HCT116 (cell line): ENCODE measurements around the gene TKTL1. TPM values are rescaled to one million over a fixed set of nuclear protein-coding genes. Genes with fewer than 3 reads are reported as not detected.

Experiments
- ATAC-seq: fragments of 200-7000 bp; cut with Tn5 transposase; 2 replicates; pipeline ENCODE4 v1.9.1; 2020; ENCODE audit warnings: mild to moderate bottlenecking, moderate library complexity
- BruUV-seq: library from RNA; stranded (reverse); fragments of 400-500 nt; replicated peaks from 2 replicates; lab custom pipeline; 2021; lab: Mats Ljungman, UMichigan
- CTCF ChIA-PET: fragments of 300-600 bp; sonication (Branson Sonifier 250); formaldehyde crosslinking; loops from one replicate; lab custom pipeline; 2021; ENCODE audit warnings: antibody characterized with exemption; lab: Charles Lee
- POLR2A ChIA-PET: fragments of 300-600, 350-600 bp; sonication (Branson Sonifier 250); formaldehyde crosslinking; loops from one replicate; lab custom pipeline; 2021; ENCODE audit warnings: antibody characterized with exemption; lab: Charles Lee
- RAD21 ChIA-PET, 2 experiments: fragments of 300-600 bp; sonication (Branson Sonifier 250); formaldehyde crosslinking; loops; one replicate each; lab custom pipeline; 2023; ENCODE audit warnings: low total read pairs in 2 of 2; ENCODE audit not compliant: uncharacterized antibody in 2 of 2, unreplicated experiment in 2 of 2, low non-redundant PET in 1 of 2; lab: Charles Lee
- DNase-seq: peaks from one replicate; pipeline ENCODE4 v3.0.0-alpha.2; 2010; ENCODE audit warnings: low read depth, low spot score
- H2AFZ ChIP-seq: fragments of 200-600 bp; shearing (Covaris generic), sonication (generic); 2 replicates; pipeline ENCODE4 v1.6.1; 2017; ENCODE audit warnings: low read depth, mixed run types, mixed read lengths, antibody characterized with exemption, low read length; ENCODE audit not compliant: poor library complexity, severe bottlenecking
- H3K27ac ChIP-seq: 2 replicates; pipeline ENCODE4 v1.5.1; 2012; ENCODE audit warnings: low read depth, low read length
- H3K27me3 ChIP-seq: fragments of 200-600 bp; sonication (generic); 2 replicates; pipeline ENCODE4 v1.6.1; 2016; ENCODE audit warnings: mixed run types, low read length, mixed read lengths; ENCODE audit not compliant: insufficient read depth
- H3K36me3 ChIP-seq, 2 experiments: fragments of 200-500 bp in 1 of 2; fragments of 200-600 bp in 1 of 2; sonication (Bioruptor generic) in 1 of 2; sonication (generic) in 1 of 2; 2 replicates each; pipeline versions ENCODE4 v1.5.1 to v1.6.1; 2014 to 2016; ENCODE audit warnings: low read length in 2 of 2, inconsistent platforms in 1 of 2, mixed read lengths in 1 of 2, mixed run types in 1 of 2; ENCODE audit not compliant: insufficient read depth in 2 of 2, control insufficient read depth in 1 of 2
- H3K4me1 ChIP-seq, 2 experiments: fragments of 200-600 bp in 1 of 2; sonication (generic) in 1 of 2; 2 replicates each; pipeline versions ENCODE4 v1.5.1 to v1.6.1; 2012 to 2017; ENCODE audit warnings: low read length in 2 of 2, inconsistent platforms in 1 of 2, mild to moderate bottlenecking in 1 of 2, mixed read lengths in 1 of 2, mixed run types in 1 of 2, moderate library complexity in 1 of 2; ENCODE audit not compliant: insufficient read depth in 2 of 2, control insufficient read depth in 1 of 2
- H3K4me2 ChIP-seq: fragments of 200-600 bp; sonication (generic); 2 replicates; pipeline ENCODE4 v1.6.1; 2017; ENCODE audit warnings: mixed run types, low read length, mixed read lengths
- H3K4me3 ChIP-seq, 2 experiments: fragments of 200-600 bp in 1 of 2; sonication (generic) in 1 of 2; replicated peaks in 1 of 2; 2 replicates each; pipeline ENCODE4 v1.5.1; 2011 to 2016; ENCODE audit warnings: low read length in 2 of 2, control low read depth in 1 of 2, low read depth in 1 of 2, mild to moderate bottlenecking in 1 of 2, mixed read lengths in 1 of 2, mixed run types in 1 of 2
- H3K79me2 ChIP-seq: fragments of 200-600 bp; sonication (generic); 2 replicates; pipeline ENCODE4 v1.6.1; 2017; ENCODE audit warnings: mild to moderate bottlenecking, mixed run types, low read length, moderate library complexity, mixed read lengths; ENCODE audit not compliant: insufficient read depth
- H3K9ac ChIP-seq: fragments of 200-600 bp; sonication (generic); 2 replicates; pipeline ENCODE4 v1.6.1; 2016; ENCODE audit warnings: low read length, mixed read lengths
- H3K9me2 ChIP-seq: fragments of 200-600 bp; sonication (generic), shearing (Covaris generic); 2 replicates; pipeline ENCODE4 v1.6.1; 2017; ENCODE audit warnings: mixed run types, mild to moderate bottlenecking, moderate library complexity; ENCODE audit not compliant: insufficient read depth
- H3K9me3 ChIP-seq, 2 experiments: fragments of 200-500 bp in 1 of 2; fragments of 200-600 bp in 1 of 2; sonication (Bioruptor generic) in 1 of 2; sonication (generic) in 1 of 2; 2 replicates each; pipeline ENCODE4 v1.6.1; 2014 to 2017; ENCODE audit warnings: low read length in 2 of 2, mixed read lengths in 2 of 2, inconsistent platforms in 1 of 2, low read depth in 1 of 2, mild to moderate bottlenecking in 1 of 2, mixed run types in 1 of 2, moderate library complexity in 1 of 2; ENCODE audit not compliant: control insufficient read depth in 1 of 2, insufficient read depth in 1 of 2
- H4K20me1 ChIP-seq: fragments of 200-600 bp; sonication (generic), shearing (Covaris generic); 2 replicates; pipeline ENCODE4 v1.6.1; 2017; ENCODE audit warnings: mixed run types, mild to moderate bottlenecking, moderate library complexity; ENCODE audit not compliant: insufficient read depth
- CEBPB ChIP-seq: IDR thresholded peaks from 2 replicates; pipeline ENCODE4 v1.6.1; 2012; ENCODE audit warnings: low read depth
- EGR1 ChIP-seq: IDR thresholded peaks from 2 replicates; pipeline ENCODE4 v1.6.1; 2012; ENCODE audit warnings: low read depth
- EZH2phosphoT487 ChIP-seq: fragments of 200-600 bp; IDR thresholded peaks from 2 replicates; pipeline ENCODE4 v1.6.1; 2018; ENCODE audit warnings: antibody characterized with exemption, borderline replicate concordance
- intact Hi-C: fragments of 100-400 bp; cut with micrococcal nuclease; formaldehyde crosslinking; loops from 2 replicates; pipeline ENCODE4 v1.10.0; 2022
- total RNA-seq: library from RNA; stranded (reverse); gene quantifications from one replicate; pipeline ENCODE4 v1.2.1, GENCODE V29; 2021; ENCODE audit not compliant: unreplicated experiment
- TF ChIP-seq, protein P1 (sequence below): IDR thresholded peaks from 2 replicates; pipeline ENCODE4 v1.6.1; 2012; ENCODE audit warnings: low read depth

TKTL1 gene
- total RNA-seq, 1 experiment from 2014 or later = 0.34 TPM

DNA sequence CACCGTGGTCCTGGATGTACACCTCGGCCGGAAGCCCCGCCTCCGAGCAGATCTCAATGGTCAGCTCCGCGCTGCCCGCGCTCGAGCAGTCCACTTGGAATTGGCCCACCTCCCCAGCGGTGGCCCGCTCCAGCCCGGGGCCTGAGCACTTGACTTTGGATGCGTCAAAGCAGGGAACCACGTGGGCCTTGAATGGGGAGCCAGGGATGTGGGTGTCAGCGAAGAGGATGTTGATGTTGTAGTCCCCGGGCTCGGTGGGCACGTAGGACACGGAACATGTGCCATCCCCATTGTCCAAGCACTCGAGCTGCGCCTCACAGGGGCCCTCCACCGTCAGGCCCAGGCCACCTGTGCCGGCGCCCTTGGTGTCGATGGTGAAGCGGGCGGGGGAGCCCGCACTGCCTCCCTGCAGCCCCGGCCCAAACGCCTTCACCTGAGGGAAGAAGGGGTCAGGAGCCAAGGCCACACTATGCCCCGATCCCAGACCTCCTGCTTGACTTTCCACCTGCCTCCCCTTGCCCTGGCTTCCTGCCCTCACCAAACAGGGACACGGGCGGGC lies 64.6 kb downstream of the TKTL1 start:
- Histone ChIP-seq H3K9me3 (no peaks in the 10 kb centered on the region), H4K20me1 (0 out of 2 replicates have a peak, but pooled peaks cover 2% of the 10 kb centered on the region), H3K36me3 (peaks cover 6 to 25% of the 10 kb centered on the region in 2 experiments; a peak in 3 of 4 replicates), H3K4me3 (no peak overlapping the region), H3K27me3 (no peaks in the 10 kb centered on the region), H3K79me2 (peaks cover 39% of the 10 kb centered on the region; the same call in 1 of the 2 replicates), H3K4me1 (no peaks in the 10 kb centered on the region), H3K9me2 (no peaks in the 10 kb centered on the region), H3K4me2 (no peak overlapping the region), H3K9ac (no peak overlapping the region), H2AFZ (no peak overlapping the region), H3K27ac (no peak overlapping the region)
- ATAC-seq (no peak), DNase-seq (no peak)
- CTCF ChIA-PET = no interaction called here
- RAD21 ChIA-PET = no interaction called here
- intact Hi-C loops = no loop called here
- BruUV-seq = no TSS peak
- TF ChIP-seq, protein P1, sequence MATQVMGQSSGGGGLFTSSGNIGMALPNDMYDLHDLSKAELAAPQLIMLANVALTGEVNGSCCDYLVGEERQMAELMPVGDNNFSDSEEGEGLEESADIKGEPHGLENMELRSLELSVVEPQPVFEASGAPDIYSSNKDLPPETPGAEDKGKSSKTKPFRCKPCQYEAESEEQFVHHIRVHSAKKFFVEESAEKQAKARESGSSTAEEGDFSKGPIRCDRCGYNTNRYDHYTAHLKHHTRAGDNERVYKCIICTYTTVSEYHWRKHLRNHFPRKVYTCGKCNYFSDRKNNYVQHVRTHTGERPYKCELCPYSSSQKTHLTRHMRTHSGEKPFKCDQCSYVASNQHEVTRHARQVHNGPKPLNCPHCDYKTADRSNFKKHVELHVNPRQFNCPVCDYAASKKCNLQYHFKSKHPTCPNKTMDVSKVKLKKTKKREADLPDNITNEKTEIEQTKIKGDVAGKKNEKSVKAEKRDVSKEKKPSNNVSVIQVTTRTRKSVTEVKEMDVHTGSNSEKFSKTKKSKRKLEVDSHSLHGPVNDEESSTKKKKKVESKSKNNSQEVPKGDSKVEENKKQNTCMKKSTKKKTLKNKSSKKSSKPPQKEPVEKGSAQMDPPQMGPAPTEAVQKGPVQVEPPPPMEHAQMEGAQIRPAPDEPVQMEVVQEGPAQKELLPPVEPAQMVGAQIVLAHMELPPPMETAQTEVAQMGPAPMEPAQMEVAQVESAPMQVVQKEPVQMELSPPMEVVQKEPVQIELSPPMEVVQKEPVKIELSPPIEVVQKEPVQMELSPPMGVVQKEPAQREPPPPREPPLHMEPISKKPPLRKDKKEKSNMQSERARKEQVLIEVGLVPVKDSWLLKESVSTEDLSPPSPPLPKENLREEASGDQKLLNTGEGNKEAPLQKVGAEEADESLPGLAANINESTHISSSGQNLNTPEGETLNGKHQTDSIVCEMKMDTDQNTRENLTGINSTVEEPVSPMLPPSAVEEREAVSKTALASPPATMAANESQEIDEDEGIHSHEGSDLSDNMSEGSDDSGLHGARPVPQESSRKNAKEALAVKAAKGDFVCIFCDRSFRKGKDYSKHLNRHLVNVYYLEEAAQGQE = no peak
- TF ChIP-seq CEBPB (no peak), EZH2phosphoT487 (no peak), EGR1 (no peak)
- POLR2A ChIA-PET = no interaction called here
